Mesenchymal stem cell (in vitro differentiated cells and primary cell): ENCODE measurements around the gene HPD.

Source experiments
- DNase-seq: peaks from one replicate; pipeline ENCODE4 v3.0.0-alpha.2; 2013
- H2AFZ ChIP-seq: one replicate; pipeline ENCODE4 v1.6.1; 2013; ENCODE audit warnings: low read depth, mild to moderate bottlenecking, control low read depth, inconsistent platforms, low read length, moderate library complexity
- H2AK5ac ChIP-seq: 2 replicates; pipeline ENCODE4 v1.6.1; 2013; ENCODE audit warnings: low read length, moderate library complexity, mild to moderate bottlenecking, inconsistent platforms; ENCODE audit not compliant: severe bottlenecking
- H2BK120ac ChIP-seq: one replicate; pipeline ENCODE4 v1.6.1; 2013; ENCODE audit warnings: low read depth, mild to moderate bottlenecking, inconsistent platforms, low read length, moderate library complexity
- H2BK12ac ChIP-seq, 2 experiments: one replicate each; pipeline ENCODE4 v1.6.1; 2013; ENCODE audit warnings: inconsistent platforms in 2 of 2, low read length in 2 of 2, mild to moderate bottlenecking in 2 of 2, moderate library complexity in 2 of 2, control low read depth in 1 of 2
- H2BK15ac ChIP-seq: one replicate; pipeline ENCODE4 v1.6.1; 2013; ENCODE audit warnings: mild to moderate bottlenecking, low read depth, inconsistent platforms; ENCODE audit not compliant: poor library complexity, severe bottlenecking
- H2BK5ac ChIP-seq: 2 replicates; pipeline ENCODE4 v1.6.1; 2013; ENCODE audit warnings: low read depth, mild to moderate bottlenecking, low read length, control low read depth, inconsistent platforms; ENCODE audit not compliant: poor library complexity, severe bottlenecking
- H3K14ac ChIP-seq, 2 experiments: one replicate each; pipeline ENCODE4 v1.6.1; 2013; ENCODE audit warnings: inconsistent platforms in 2 of 2, low read length in 2 of 2, control low read depth in 1 of 2, mild to moderate bottlenecking in 1 of 2, moderate library complexity in 1 of 2
- H3K18ac ChIP-seq, 2 experiments: one replicate each; pipeline ENCODE4 v1.6.1; 2013; ENCODE audit warnings: inconsistent platforms in 2 of 2, low read length in 2 of 2, control low read depth in 1 of 2, low read depth in 1 of 2, mild to moderate bottlenecking in 1 of 2
- H3K23ac ChIP-seq, 2 experiments: one replicate each; pipeline ENCODE4 v1.6.1; 2013; ENCODE audit warnings: inconsistent platforms in 2 of 2, low read length in 2 of 2, mild to moderate bottlenecking in 2 of 2, moderate library complexity in 2 of 2, control low read depth in 1 of 2
- H3K27ac ChIP-seq: 2 replicates; pipeline ENCODE4 v1.5.1; 2013; ENCODE audit warnings: mild to moderate bottlenecking, moderate library complexity, low read length, control low read depth, inconsistent platforms; ENCODE audit not compliant: poor library complexity, severe bottlenecking
- H3K27me3 ChIP-seq, 2 experiments: 2 replicates each; pipeline versions ENCODE4 v1.6.1 to v1.7.0; 2013; ENCODE audit warnings: low read length in 2 of 2, mild to moderate bottlenecking in 2 of 2, moderate library complexity in 2 of 2, control low read depth in 1 of 2, inconsistent platforms in 1 of 2; ENCODE audit not compliant: control insufficient read depth in 1 of 2, insufficient read depth in 1 of 2
- H3K36me3 ChIP-seq, 2 experiments: 2 replicates each; pipeline versions ENCODE4 v1.6.1 to v1.7.0; 2013; ENCODE audit warnings: low read length in 2 of 2, control low read depth in 1 of 2, inconsistent platforms in 1 of 2, low read depth in 1 of 2, mild to moderate bottlenecking in 1 of 2; ENCODE audit not compliant: insufficient read depth in 2 of 2, control insufficient read depth in 1 of 2
- H3K4ac ChIP-seq, 2 experiments: one replicate each; pipeline ENCODE4 v1.6.1; 2013; ENCODE audit warnings: inconsistent platforms in 2 of 2, low read length in 2 of 2, mild to moderate bottlenecking in 2 of 2, moderate library complexity in 2 of 2, control low read depth in 1 of 2, low read depth in 1 of 2
- H3K4me1 ChIP-seq: 2 replicates; pipeline ENCODE4 v1.6.1; 2013; ENCODE audit warnings: low read depth, low read length, control low read depth; ENCODE audit not compliant: control insufficient read depth, insufficient read depth
- H3K4me2 ChIP-seq: 2 replicates; pipeline ENCODE4 v1.6.1; 2013; ENCODE audit warnings: low read length, mild to moderate bottlenecking, inconsistent platforms; ENCODE audit not compliant: poor library complexity, severe bottlenecking
- H3K4me3 ChIP-seq, 2 experiments: 2 replicates each; pipeline versions ENCODE4 v1.5.1 to v1.7.0; 2013; ENCODE audit warnings: low read length in 2 of 2, mild to moderate bottlenecking in 2 of 2, control low read depth in 1 of 2, low read depth in 1 of 2; ENCODE audit not compliant: insufficient read depth in 1 of 2
- H3K79me1 ChIP-seq: replicated peaks from 2 replicates; pipeline ENCODE4 v1.6.1; 2013; ENCODE audit warnings: mild to moderate bottlenecking, control low read depth, low read length, inconsistent platforms; ENCODE audit not compliant: poor library complexity, severe bottlenecking
- H3K9ac ChIP-seq: 2 replicates; pipeline ENCODE4 v1.7.0; 2013; ENCODE audit warnings: mild to moderate bottlenecking, low read length, moderate library complexity
- H3K9me3 ChIP-seq: 2 replicates; pipeline ENCODE4 v1.7.0; 2013; ENCODE audit warnings: mild to moderate bottlenecking, low read length; ENCODE audit not compliant: control insufficient read depth
- H4K8ac ChIP-seq: one replicate; pipeline ENCODE4 v1.6.1; 2013; ENCODE audit warnings: inconsistent platforms, mild to moderate bottlenecking, low read length, moderate library complexity
- H4K91ac ChIP-seq: one replicate; pipeline ENCODE4 v1.6.1; 2013; ENCODE audit warnings: mild to moderate bottlenecking, low read length, inconsistent platforms
- WGBS: methylation state at CpG from one replicate; pipeline ENCODE4 v1.1.7; 2013; ENCODE audit warnings: mixed read lengths; 5-methylcytosine and 5-hydroxymethylcytosine counted together

The HPD gene

DNA sequence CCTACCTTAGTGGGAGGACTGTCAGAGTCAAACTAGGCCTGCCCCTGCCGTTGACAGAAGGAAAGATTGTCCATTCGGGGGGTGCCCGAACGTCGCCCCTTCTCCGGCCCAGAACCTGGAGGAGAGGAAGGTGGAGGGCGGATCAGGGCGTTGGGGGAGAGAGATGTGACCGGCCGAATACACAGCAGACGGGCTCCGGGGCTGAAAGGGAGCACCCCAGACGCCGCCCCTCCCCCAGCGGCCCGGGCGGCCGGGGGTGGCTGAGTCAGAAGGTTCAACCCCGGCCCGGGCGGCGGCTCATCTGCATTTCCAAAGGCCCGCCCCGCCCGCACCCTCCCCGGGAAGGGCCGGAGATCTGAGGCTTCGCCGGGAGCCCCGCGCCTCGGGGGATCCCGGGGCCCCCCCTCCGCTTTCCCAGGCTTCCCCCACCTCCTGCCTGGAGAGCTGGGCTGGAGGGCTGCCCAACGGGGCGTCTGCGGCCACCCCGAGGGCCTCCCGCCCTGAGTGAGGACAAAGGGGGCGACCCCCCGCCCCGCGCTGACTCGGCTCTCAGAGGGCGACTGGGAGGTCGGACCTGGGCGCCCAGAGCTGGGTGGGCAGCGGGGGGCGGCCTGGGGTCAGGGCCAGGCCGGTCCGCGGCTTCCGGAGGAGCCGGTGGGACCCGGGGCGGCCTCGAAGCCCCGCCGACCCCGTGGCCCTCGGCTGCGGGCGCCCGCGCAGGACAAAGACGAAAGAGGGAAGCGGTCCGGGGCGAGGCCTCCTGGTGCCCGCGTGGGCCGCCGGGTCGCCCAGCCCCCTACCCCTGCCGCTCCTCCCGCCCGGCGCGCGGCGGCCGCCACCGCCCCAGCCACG lies 58.6 kb downstream of the HPD start:
- Histone ChIP-seq H3K4me3 (peak overlapping the region; percentile 66 to 76), H3K27ac (peak overlapping the region; percentile 92), H3K14ac (peak overlapping the region; percentile 29 to 92), H2AFZ (no peak overlapping the region), H3K9me3 (no peaks in the 10 kb centered on the region), H2BK15ac (peak overlapping the region; percentile 100), H2AK5ac (peak overlapping the region; percentile 89), H3K9ac (peak overlapping the region; percentile 99), H3K27me3 (no peaks in the 10 kb centered on the region), H4K8ac (peak overlapping the region; percentile 87), H3K23ac (peak overlapping the region in 1 of 2 experiments; percentile 74), H4K91ac (peak overlapping the region; percentile 98), H3K36me3 (peaks cover 16 to 31% of the 10 kb centered on the region in 2 experiments), H3K79me1 (peaks cover 7% of the 10 kb centered on the region), H2BK12ac (peak overlapping the region in 1 of 2 experiments; percentile 65), H3K4ac (peak overlapping the region; percentile 99 to 100), H2BK120ac (peak overlapping the region; percentile 100), H2BK5ac (peak overlapping the region; percentile 99), H3K4me2 (peak overlapping the region; percentile 80), H3K4me1 (peaks cover 38% of the 10 kb centered on the region), H3K18ac (peak overlapping the region; percentile 98)
- under 1% methylated on average over 52 of the region's 84 CpGs for WGBS
- DNase-seq: peak; percentile 95

- Histone ChIP-seq H2AK5ac (peak overlapping the region; percentile 43), H3K18ac (peak overlapping the region; percentile 81 to 94), H3K4me1 (peaks cover 44% of the 10 kb centered on the region), H3K27ac (peak overlapping the region; percentile 92), H3K27me3 (no peaks in the 10 kb centered on the region), H3K9me3 (no peaks in the 10 kb centered on the region), H2AFZ (no peak overlapping the region), H2BK120ac (peak overlapping the region; percentile 81), H3K36me3 (peaks cover 17 to 32% of the 10 kb centered on the region in 2 experiments), H3K4me2 (peak overlapping the region; percentile 78), H2BK12ac (peak overlapping the region in 1 of 2 experiments; percentile 65), H3K14ac (peak overlapping the region in 1 of 2 experiments; percentile 89), H3K4ac (peak overlapping the region in 1 of 2 experiments; percentile 99), H3K4me3 (peak overlapping the region; percentile 49 to 76), H3K9ac (peak overlapping the region; percentile 99), H3K23ac (no peak overlapping the region), H4K91ac (peak overlapping the region; percentile 60), H2BK5ac (no peak overlapping the region), H2BK15ac (peak overlapping the region; percentile 66), H3K79me1 (peaks cover 7% of the 10 kb centered on the region), H4K8ac (peak overlapping the region; percentile 87)
- WGBS: 32% methylated on average over 12 of the region's 30 CpGs
- peak; percentile 93 for DNase-seq
Observed at GRCh38 chr12:121799156-121799841, 59.4 kb downstream of the HPD start.

DNA sequence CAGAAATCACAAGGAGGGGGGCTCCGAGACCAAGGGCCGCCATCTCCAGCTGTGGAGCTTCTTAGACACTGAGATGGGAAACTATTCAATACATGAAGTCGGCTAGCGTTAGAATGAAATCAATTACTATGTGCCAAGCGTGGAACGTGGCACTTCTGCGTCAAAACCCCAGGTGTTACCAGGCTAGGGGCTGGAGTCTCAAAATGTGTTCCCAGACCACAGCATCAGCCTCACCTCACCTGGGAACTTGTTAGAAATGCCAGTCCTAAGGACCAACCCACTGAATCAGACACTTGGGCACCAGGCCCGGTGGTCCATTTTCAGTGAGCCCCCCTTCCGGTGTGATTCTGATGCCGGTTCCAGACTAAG lies 59.9 kb downstream of the HPD start:
- WGBS: 64% methylated on average over 10 of the region's 10 CpGs
- Histone ChIP-seq H2BK120ac (no peak overlapping the region), H2BK15ac (peak overlapping the region; percentile 12), H3K18ac (peak overlapping the region in 1 of 2 experiments; percentile 29), H3K9ac (peak overlapping the region; percentile 99), H3K23ac (no peak overlapping the region), H4K91ac (no peak overlapping the region), H2AFZ (no peak overlapping the region), H3K4me1 (peaks cover 48% of the 10 kb centered on the region), H3K4me3 (peak overlapping the region in 1 of 2 experiments; percentile 76), H3K27me3 (no peaks in the 10 kb centered on the region), H3K14ac (no peak overlapping the region), H3K79me1 (peaks cover 8% of the 10 kb centered on the region), H3K4me2 (peak overlapping the region; percentile 6), H3K36me3 (peaks cover 17 to 32% of the 10 kb centered on the region in 2 experiments), H2BK12ac (peak overlapping the region in 1 of 2 experiments; percentile 17), H2AK5ac (peak overlapping the region; percentile 43), H2BK5ac (no peak overlapping the region), H3K9me3 (no peaks in the 10 kb centered on the region), H3K4ac (no peak overlapping the region), H3K27ac (peak overlapping the region; percentile 71), H4K8ac (no peak overlapping the region)
- no peak for DNase-seq
